Measurements from ENCODE around the gene PIM2. TPM values are rescaled to one million over a fixed set of nuclear protein-coding genes. Genes with fewer than 3 reads are reported as not detected.

Gene PIM2
- total and polyA plus RNA-seq, 2 of the 4 experiments (the other 2 are of a cell fraction), result 7.3 to 9.4 TPM

DNA sequence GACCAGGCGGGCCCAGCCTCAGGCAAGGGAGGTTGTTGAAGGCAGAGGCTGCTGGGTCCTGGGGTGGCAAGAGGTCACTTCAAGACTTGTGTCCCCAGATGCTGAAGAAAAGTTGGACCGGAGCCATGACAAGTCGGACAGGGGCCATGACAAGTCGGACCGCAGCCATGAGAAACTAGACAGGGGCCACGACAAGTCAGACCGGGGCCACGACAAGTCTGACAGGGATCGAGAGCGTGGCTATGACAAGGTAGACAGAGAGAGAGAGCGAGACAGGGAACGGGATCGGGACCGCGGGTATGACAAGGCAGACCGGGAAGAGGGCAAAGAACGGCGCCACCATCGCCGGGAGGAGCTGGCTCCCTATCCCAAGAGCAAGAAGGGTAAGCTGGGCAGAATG lies 16.7 kb downstream of the PIM2 start:
- no peak overlapping the region for H3K23ac ChIP-seq (ENCODE audit: low read depth, low read length)
- H3K79me1 ChIP-seq (ENCODE audit: low read depth in 1 of 2, low read length in 2 of 2), result peaks cover 0 to 14% of the 10 kb centered on the region in 2 experiments; a peak in 2 of 4 replicates
- TF ChIP-seq SMC3 (IDR thresholded peaks at IDR 0.05; ENCODE audit: low read depth, low read length), result no peak
- ChIA-PET CTCF (no interaction called here), POLR2A (ENCODE audit: unreplicated experiment) (no interaction called here)
- H3K4me3 ChIP-seq (ENCODE audit: insufficient read depth, low read depth, low read length), result no peak overlapping the region
- no peak overlapping the region for H2AK5ac ChIP-seq (ENCODE audit: low read depth, low read length)
- DNase-seq (no peak), ATAC-seq (ENCODE audit: low read depth) (no peak)
- H3K4me1 ChIP-seq (ENCODE audit: control insufficient read depth, insufficient read depth, low read length), result no peaks in the 10 kb centered on the region
- H3K9me3 ChIP-seq (ENCODE audit: control insufficient read depth, insufficient read depth, low read length), result no peaks in the 10 kb centered on the region; the same call in 1 of the 2 replicates
- H3K9me1 ChIP-seq (ENCODE audit: insufficient read depth, low read length), result no peaks in the 10 kb centered on the region
- peaks cover 8% of the 10 kb centered on the region for H4K20me1 ChIP-seq (ENCODE audit: insufficient read depth, low read length)
- no peak overlapping the region for H2AFZ ChIP-seq (replicated peaks; ENCODE audit: low read length, poor library complexity)
- H2BK15ac ChIP-seq (ENCODE audit: low read depth, low read length), result no peak overlapping the region
- no peak overlapping the region for H3K14ac ChIP-seq (replicated peaks; ENCODE audit: low read depth, low read length)
- H4K91ac ChIP-seq (ENCODE audit: insufficient read depth, low read depth, low read length), result no peak overlapping the region
- H3K9ac ChIP-seq (ENCODE audit: low read depth, low read length), result no peak overlapping the region
- H3K27ac ChIP-seq (ENCODE audit: insufficient read depth, low read length), result no peak overlapping the region
- no peak overlapping the region for H2BK120ac ChIP-seq (ENCODE audit: low read depth, low read length)
- H3K4me2 ChIP-seq (ENCODE audit: low read depth, low read length), result no peak overlapping the region
- H3K56ac ChIP-seq (ENCODE audit: extremely low read depth, insufficient read depth, low read length), result no peak overlapping the region
- dilution Hi-C loops (cut with HindIII; ENCODE audit: low sequenced_read_pairs, unreplicated experiment) (no loop called here), intact Hi-C loops (cut with micrococcal nuclease) (no loop called here), in situ Hi-C loops (cut with MboI; ENCODE audit: low sequenced_read_pairs) (no loop called here)
- H3K27me3 ChIP-seq (ENCODE audit: control insufficient read depth, insufficient read depth, low read length), result no peaks in the 10 kb centered on the region
- no peak overlapping the region for H3K4ac ChIP-seq (ENCODE audit: low read depth, low read length)
- H2BK5ac ChIP-seq (ENCODE audit: low read depth, low read length, poor library complexity, severe bottlenecking), result no peak overlapping the region
- peak overlapping the region; percentile 76 for H2AK9ac ChIP-seq (replicated peaks; ENCODE audit: low read depth, low read length, poor library complexity)
- no peak overlapping the region for H2BK20ac ChIP-seq (ENCODE audit: low read depth, low read length)
- H3K18ac ChIP-seq (ENCODE audit: low read depth, low read length), result no peak overlapping the region
- H3K36me3 ChIP-seq (ENCODE audit: control insufficient read depth, insufficient read depth, low read length), result peaks cover 19% of the 10 kb centered on the region
- 92% methylated on average over 16 of the region's 20 CpGs; no CpG with 5 or more reads in 1 of the 2 experiments for WGBS, 2 experiments (ENCODE audit: extremely low coverage in 2 of 2, insufficient read length in 1 of 2)
- no TSS peak for BruUV-seq (replicated peaks)
- H4K8ac ChIP-seq (ENCODE audit: low read depth in 2 of 2, low read length in 2 of 2), result no peak overlapping the region
- no peak overlapping the region for H4K5ac ChIP-seq (ENCODE audit: low read depth, low read length)
